Vagina (tissue), 2 donors: Measurements from ENCODE around the gene AGBL2. TPM values are rescaled to one million over a fixed set of nuclear protein-coding genes. Genes with fewer than 3 reads are reported as not detected.

Experiments
- DNase-seq, 2 donors: peaks; one replicate each; pipeline ENCODE4 v3.0.0-alpha.2; 2017; ENCODE audit errors: extremely low spot score in 2 of 2
- H3K27ac ChIP-seq: fragments of 200-600 bp; sonication (generic); one replicate; pipeline ENCODE4 v1.5.1; 2019
- H3K27me3 ChIP-seq: fragments of 200-600 bp; sonication (generic); one replicate; pipeline ENCODE4 v1.5.1; 2019
- H3K36me3 ChIP-seq, 2 donors: fragments of 200-600 bp; sonication (generic); one replicate each; pipeline ENCODE4 v1.5.1; 2017 to 2019
- H3K4me1 ChIP-seq: fragments of 200-600 bp; sonication (generic); one replicate; pipeline ENCODE4 v1.5.1; 2019
- H3K4me3 ChIP-seq, 2 donors: fragments of 200-600 bp; sonication (generic); 1 replicate in 1 of 2; 2 replicates in 1 of 2; pipeline ENCODE4 v1.5.1; 2016 to 2019
- H3K9me3 ChIP-seq: fragments of 200-600 bp; sonication (generic); one replicate; pipeline ENCODE4 v1.5.1; 2019
- POLR2A ChIP-seq, 2 donors: fragments of 450-650 bp; IDR thresholded peaks; one replicate each; pipeline ENCODE4 v1.6.1; 2017; ENCODE audit warnings: antibody characterized with exemption in 2 of 2, mild to moderate bottlenecking in 2 of 2, moderate library complexity in 2 of 2
- POLR2AphosphoS5 ChIP-seq, 2 donors: sonication (generic); formaldehyde crosslinking; IDR thresholded peaks; one replicate each; pipeline ENCODE4 v1.9.0; 2017; ENCODE audit warnings: antibody characterized with exemption in 2 of 2, mild to moderate bottlenecking in 2 of 2, low read depth in 1 of 2; ENCODE audit not compliant: insufficient read depth in 1 of 2
- intact Hi-C: fragments of 100-400 bp; cut with DNase I; formaldehyde crosslinking; loops from one replicate; pipeline ENCODE4 v1.15.1; 2023
- total RNA-seq: library from RNA; depleted of rRNA; stranded (reverse); fragments of >200 nt; gene quantifications from one replicate; pipeline ENCODE4 v1.2.3, GENCODE V29; 2016
- TF ChIP-seq, protein P1 (sequence below), 3 experiments: fragments of 450-650 bp in 2 of 3; fragments of 200-600 bp in 1 of 3; sonication (generic) in 1 of 3; IDR thresholded peaks; one replicate each; pipeline ENCODE4 v1.5.1; 2017 to 2019; ENCODE audit warnings: antibody characterized with exemption in 3 of 3, mild to moderate bottlenecking in 2 of 3, moderate library complexity in 2 of 3

The AGBL2 gene
- total RNA-seq, 1 donor from 2014 or later, result 2.2 TPM

DNA sequence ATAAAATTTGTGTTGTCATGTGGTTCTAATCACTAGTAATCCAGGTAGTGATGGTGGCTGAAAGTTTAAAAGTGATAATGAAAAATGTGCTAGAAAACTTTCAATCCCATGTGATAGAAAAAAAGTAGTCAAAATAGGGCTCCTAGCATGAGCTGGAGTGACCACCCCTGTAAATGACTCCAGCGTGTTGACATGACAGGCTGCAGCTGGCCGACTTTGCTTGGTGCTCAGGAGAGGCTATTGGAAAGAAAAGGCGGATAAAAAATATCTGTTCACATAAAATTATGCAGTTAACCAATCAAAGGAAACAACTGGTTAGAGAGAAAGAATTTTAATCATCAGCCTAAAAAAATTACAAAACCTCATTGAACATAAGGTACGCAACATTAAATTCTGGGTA lies 55.9 kb downstream of the AGBL2 start:
- Histone ChIP-seq H3K27ac (no peak overlapping the region), H3K9me3 (no peaks in the 10 kb centered on the region), H3K36me3 (no peaks in the 10 kb centered on the region), H3K4me1 (no peaks in the 10 kb centered on the region), H3K4me3 (no peak overlapping the region), H3K27me3 (no peaks in the 10 kb centered on the region)
- DNase-seq, result no peak
- intact Hi-C loops, result no loop called here
- TF ChIP-seq, protein P1, sequence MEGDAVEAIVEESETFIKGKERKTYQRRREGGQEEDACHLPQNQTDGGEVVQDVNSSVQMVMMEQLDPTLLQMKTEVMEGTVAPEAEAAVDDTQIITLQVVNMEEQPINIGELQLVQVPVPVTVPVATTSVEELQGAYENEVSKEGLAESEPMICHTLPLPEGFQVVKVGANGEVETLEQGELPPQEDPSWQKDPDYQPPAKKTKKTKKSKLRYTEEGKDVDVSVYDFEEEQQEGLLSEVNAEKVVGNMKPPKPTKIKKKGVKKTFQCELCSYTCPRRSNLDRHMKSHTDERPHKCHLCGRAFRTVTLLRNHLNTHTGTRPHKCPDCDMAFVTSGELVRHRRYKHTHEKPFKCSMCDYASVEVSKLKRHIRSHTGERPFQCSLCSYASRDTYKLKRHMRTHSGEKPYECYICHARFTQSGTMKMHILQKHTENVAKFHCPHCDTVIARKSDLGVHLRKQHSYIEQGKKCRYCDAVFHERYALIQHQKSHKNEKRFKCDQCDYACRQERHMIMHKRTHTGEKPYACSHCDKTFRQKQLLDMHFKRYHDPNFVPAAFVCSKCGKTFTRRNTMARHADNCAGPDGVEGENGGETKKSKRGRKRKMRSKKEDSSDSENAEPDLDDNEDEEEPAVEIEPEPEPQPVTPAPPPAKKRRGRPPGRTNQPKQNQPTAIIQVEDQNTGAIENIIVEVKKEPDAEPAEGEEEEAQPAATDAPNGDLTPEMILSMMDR (IDR thresholded peaks at IDR 0.05), result no peak
- TF ChIP-seq POLR2AphosphoS5 (IDR thresholded peaks at IDR 0.05; ENCODE audit: insufficient read depth in 1 of 2, low read depth in 1 of 2) (no peak), POLR2A (IDR thresholded peaks at IDR 0.05) (no peak)

DNA sequence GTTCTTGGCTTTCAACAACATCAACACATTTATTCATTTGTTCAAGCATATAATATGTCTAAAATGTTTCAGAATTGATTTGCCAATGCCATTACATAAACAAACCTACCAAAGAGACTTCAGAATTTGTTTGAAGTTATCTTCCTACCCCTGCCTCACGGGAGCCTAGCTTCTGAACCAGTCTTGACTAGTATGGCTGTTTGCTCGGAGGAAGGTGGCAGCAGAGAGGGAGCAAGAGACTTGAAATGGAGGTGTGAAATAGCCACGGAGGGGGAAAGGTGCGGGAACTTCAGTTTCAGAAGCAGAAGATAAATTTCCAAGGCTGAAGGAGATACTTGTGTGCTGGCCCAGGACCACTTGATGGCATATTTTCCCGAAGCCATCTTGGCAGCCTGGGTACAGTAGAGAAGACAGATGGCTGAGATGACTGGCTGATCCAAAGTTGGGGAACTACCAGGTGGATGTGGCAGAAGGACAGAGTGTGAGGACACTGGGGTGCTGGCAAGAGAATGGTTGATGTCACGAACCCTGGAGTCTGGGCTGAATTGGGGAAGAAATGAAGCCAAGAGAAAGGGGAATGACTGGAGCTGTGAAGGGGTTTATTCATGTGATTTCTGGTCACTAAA lies 58.8 kb downstream of the AGBL2 start:
- H3K4me1 ChIP-seq, result no peaks in the 10 kb centered on the region
- no peak overlapping the region for H3K27ac ChIP-seq
- TF ChIP-seq POLR2A (IDR thresholded peaks at IDR 0.05) (no peak), POLR2AphosphoS5 (IDR thresholded peaks at IDR 0.05; ENCODE audit: insufficient read depth in 1 of 2, low read depth in 1 of 2) (no peak)
- TF ChIP-seq, protein P1 (IDR thresholded peaks at IDR 0.05), result no peak
- intact Hi-C loops, result no loop called here
- DNase-seq, result no peak
- H3K27me3 ChIP-seq, result no peaks in the 10 kb centered on the region
- H3K36me3 ChIP-seq, result no peaks in the 10 kb centered on the region
- H3K9me3 ChIP-seq, result no peaks in the 10 kb centered on the region
- no peak overlapping the region for H3K4me3 ChIP-seq

DNA sequence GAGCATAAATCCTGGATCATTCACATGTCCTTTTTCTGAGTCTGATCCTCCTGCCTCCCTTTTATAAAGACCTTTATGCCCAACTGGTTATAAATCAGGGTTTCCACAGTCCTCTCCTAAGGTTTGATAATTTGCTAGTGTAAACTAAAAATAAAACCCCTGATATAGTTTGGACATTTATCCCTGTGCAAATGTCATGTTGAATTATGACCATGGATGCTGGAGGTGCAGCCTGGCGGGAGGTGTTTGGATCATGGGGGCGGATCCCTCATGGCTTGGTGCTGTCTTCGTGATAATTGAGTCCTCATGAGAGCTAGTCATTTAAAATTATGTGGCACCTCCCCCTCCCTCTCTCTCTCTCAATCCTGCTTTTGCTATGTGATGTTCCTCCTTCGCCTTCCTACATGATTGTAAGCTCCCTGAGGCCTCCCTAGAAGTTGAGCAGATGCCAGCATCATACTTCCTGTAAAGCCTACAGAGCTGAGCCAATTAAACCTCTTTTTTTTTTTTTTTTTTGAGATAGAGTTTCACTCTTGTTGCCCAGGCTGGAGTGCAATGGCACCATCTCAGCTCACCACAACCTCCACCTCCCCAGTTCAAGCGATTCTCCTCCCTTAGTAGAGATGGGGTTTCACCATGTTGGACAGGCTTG lies 63.2 kb downstream of the AGBL2 start:
- Histone ChIP-seq H3K27me3 (no peaks in the 10 kb centered on the region), H3K9me3 (no peaks in the 10 kb centered on the region), H3K36me3 (no peaks in the 10 kb centered on the region), H3K4me3 (no peak overlapping the region), H3K27ac (no peak overlapping the region), H3K4me1 (no peaks in the 10 kb centered on the region)
- no peak for TF ChIP-seq POLR2A (IDR thresholded peaks at IDR 0.05)
- TF ChIP-seq POLR2AphosphoS5 (IDR thresholded peaks at IDR 0.05; ENCODE audit: insufficient read depth in 1 of 2, low read depth in 1 of 2), result no peak
- TF ChIP-seq, protein P1 (IDR thresholded peaks at IDR 0.05), result no peak
- intact Hi-C loops, result no loop called here
- no peak for DNase-seq

DNA sequence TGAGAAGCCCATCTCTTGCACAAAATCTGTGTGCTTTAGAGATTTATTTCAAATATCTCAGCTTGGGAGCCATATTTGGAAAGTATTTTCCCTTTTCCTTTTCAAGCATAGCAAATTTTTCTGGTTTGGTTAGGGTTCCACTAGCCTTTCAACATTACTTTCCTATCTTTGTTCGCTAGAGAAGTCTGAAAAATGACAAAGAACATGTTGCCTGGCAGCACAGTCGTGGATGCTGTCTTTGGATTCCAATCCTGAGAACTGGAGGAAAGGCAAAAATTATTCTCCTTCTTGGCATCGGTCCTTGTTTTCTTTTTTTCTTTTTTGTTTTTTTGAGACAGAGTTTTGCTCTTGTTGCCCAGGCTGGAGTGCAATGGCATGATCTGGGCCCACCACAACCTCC lies 65.9 kb downstream of the AGBL2 start:
- no peak overlapping the region for H3K4me3 ChIP-seq
- H3K27me3 ChIP-seq, result no peaks in the 10 kb centered on the region
- no peaks in the 10 kb centered on the region for H3K4me1 ChIP-seq
- DNase-seq, result no peak
- intact Hi-C loops, result no loop called here
- TF ChIP-seq, protein P1 (IDR thresholded peaks at IDR 0.05), result no peak
- TF ChIP-seq POLR2AphosphoS5 (IDR thresholded peaks at IDR 0.05; ENCODE audit: insufficient read depth in 1 of 2, low read depth in 1 of 2) (no peak), POLR2A (IDR thresholded peaks at IDR 0.05) (no peak)
- no peak overlapping the region for H3K27ac ChIP-seq
- H3K36me3 ChIP-seq, result no peaks in the 10 kb centered on the region
- H3K9me3 ChIP-seq, result no peaks in the 10 kb centered on the region

DNA sequence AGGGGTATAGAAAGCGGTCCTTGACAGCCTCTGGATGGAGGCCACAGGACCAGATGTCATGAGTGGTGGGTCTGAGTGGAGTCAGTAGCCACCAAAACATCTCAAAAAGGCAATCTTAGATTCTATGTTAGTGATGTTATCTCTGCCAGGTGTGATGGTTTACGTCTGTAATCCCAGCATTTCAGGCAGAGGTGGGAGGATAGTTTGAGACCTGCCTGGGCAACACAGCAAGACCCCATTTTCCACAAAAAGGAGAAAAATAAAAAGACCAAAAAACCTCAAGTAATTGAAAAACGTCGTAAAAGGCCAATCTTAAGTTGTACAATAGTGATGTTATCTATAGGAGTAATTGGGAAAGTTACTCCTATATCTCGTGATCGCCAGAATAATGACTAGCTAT lies 69.2 kb downstream of the AGBL2 start:
- Histone ChIP-seq H3K4me1 (peaks cover 10% of the 10 kb centered on the region), H3K27me3 (no peaks in the 10 kb centered on the region), H3K27ac (no peak overlapping the region), H3K36me3 (no peaks in the 10 kb centered on the region), H3K9me3 (no peaks in the 10 kb centered on the region), H3K4me3 (no peak overlapping the region)
- no peak for TF ChIP-seq POLR2A (IDR thresholded peaks at IDR 0.05)
- TF ChIP-seq, protein P1 (IDR thresholded peaks at IDR 0.05), result no peak
- TF ChIP-seq POLR2AphosphoS5 (IDR thresholded peaks at IDR 0.05; ENCODE audit: insufficient read depth in 1 of 2, low read depth in 1 of 2), result no peak
- intact Hi-C loops, result no loop called here
- no peak for DNase-seq
